Heart left ventricle (tissue), 16 donors: ENCODE data around the gene SAMD5. TPM values are rescaled to one million over a fixed set of nuclear protein-coding genes. Genes with fewer than 3 reads are reported as not detected.

Experiments
- ATAC-seq, 4 donors: fragments of 200-7000 bp; cut with Tn5 transposase; one replicate each; pipeline ENCODE4 v1.9.1; 2020 to 2022; ENCODE audit warnings: moderate library complexity in 4 of 4, mild to moderate bottlenecking in 3 of 4, moderate number of reproducible peaks in 1 of 4
- DNase-seq, 5 donors: peaks; one replicate each; pipeline ENCODE4 v3.0.0-alpha.2; 2020
- H3K27ac ChIP-seq, 12 donors: fragments of 200-600 bp; sonication (generic) in 4 of 12; one replicate each; pipeline versions ENCODE4 v1.5.0 to v1.8.0; 2016 to 2022; ENCODE audit warnings: mild to moderate bottlenecking in 2 of 12
- H3K27me3 ChIP-seq, 9 donors: fragments of 200-600 bp; sonication (generic) in 2 of 9; one replicate each; pipeline versions ENCODE4 v1.5.1 to v1.8.0; 2016 to 2022; ENCODE audit warnings: mild to moderate bottlenecking in 3 of 9
- H3K36me3 ChIP-seq, 9 donors: fragments of 200-600 bp; sonication (generic) in 2 of 9; one replicate each; pipeline versions ENCODE4 v1.5.0 to v1.8.0; 2018 to 2022; ENCODE audit warnings: mild to moderate bottlenecking in 2 of 9
- H3K4me1 ChIP-seq, 12 donors: fragments of 200-600 bp; sonication (generic) in 4 of 12; one replicate each; pipeline versions ENCODE4 v1.5.0 to v1.8.0; 2016 to 2022; ENCODE audit warnings: mild to moderate bottlenecking in 3 of 12
- H3K4me3 ChIP-seq, 12 donors: fragments of 200-600 bp; sonication (generic) in 4 of 12; one replicate each; pipeline versions ENCODE4 v1.5.0 to v1.8.0; 2017 to 2022; ENCODE audit warnings: mild to moderate bottlenecking in 9 of 12, moderate library complexity in 4 of 12
- H3K9me3 ChIP-seq, 12 donors: fragments of 200-600 bp; sonication (generic) in 4 of 12; one replicate each; pipeline versions ENCODE4 v1.5.0 to v1.8.0; 2016 to 2022; ENCODE audit warnings: mild to moderate bottlenecking in 1 of 12
- POLR2A ChIP-seq, 2 donors: fragments of 450-650 bp; IDR thresholded peaks; one replicate each; pipeline ENCODE4 v1.6.1; 2017; ENCODE audit warnings: antibody characterized with exemption in 2 of 2, mild to moderate bottlenecking in 2 of 2, moderate library complexity in 2 of 2
- whole genome bisulfite sequencing, 4 donors: extraction: QIAGEN DNeasy Blood & Tissue Kit in 2 of 4; methylation state at CpG; one replicate each; pipeline versions ENCODE4 v1.1.5 to v1.1.7; 2013 to 2018; 5-methylcytosine and 5-hydroxymethylcytosine counted together
- intact Hi-C, 10 donors: fragments of 100-400 bp; cut with DNase I; formaldehyde crosslinking; loops; one replicate each; pipeline versions ENCODE4 v1.11.1 to v1.14.2; 2022
- polyA plus RNA-seq, 2 donors: library from polyadenylated mRNA; stranded (reverse); fragments of 200-250 nt; gene quantifications; one replicate each; pipeline ENCODE4 v1.2.3, GENCODE V29; 2013
- total RNA-seq, 9 donors: library from RNA; depleted of rRNA in 2 of 9; stranded (reverse); fragments of >200 nt in 2 of 9; fragmentation: NEBNext Ultra II Directional in 3 of 9; extraction: Animal tissue kit (Norgen Biotek cat#: 25700) in 3 of 9; gene quantifications; one replicate each; pipeline versions ENCODE4 v1.1.0 to v1.2.4, GENCODE V29; 2016 to 2023
- TF ChIP-seq, protein P1 (sequence below), 12 donors: fragments of 200-600 bp; sonication (generic) in 4 of 12; IDR thresholded peaks; one replicate each; pipeline versions ENCODE4 v1.5.0 to v1.8.0; 2018 to 2022; ENCODE audit warnings: antibody characterized with exemption in 12 of 12, mild to moderate bottlenecking in 5 of 12
- donor health status: ischemic (EF 13 %, LVEDD 7.1; RV severe dilation, severe dysfunction).
- donor health status: healthy with polysubstance abuse.
- donor health status: DM: no; HTN: yes; CAD: no.
- donor health status: DM: no; HTN: no; CAD: no.
- donor health status: ischemic (EF 25% LVEDD 6.9; RV normal size, moderate dysfunction).
- donor health status: ischemic (EF 25% LVEDD 5.7; RV mildly dilated, moderate dysfunction).
- donor health status: healthy.
- donor health status: DM: yes; HTN: yes; CAD: no.
- donor health status: ischemic (EF 35%, LVEDD 5.7; RV mildly dilated, moderate dysfunction).
- donor health status: nonischemic (EF 11% LVEDD 7.7; RV severe dilation, severe dysfunction).
- donor health status: DM: yes; HTN: yes; CAD: no.
- donor health status: PGD.
- donor health status: ischemic (EF 29% LVEDD 5.4; RV normal size, mild dysfunction).
- donor health status: nonischemic (EF 23%, LVEDD 6.1; RV moderate dilation, normal function).

SAMD5 gene
- total and polyA plus RNA-seq, 11 donors, result 0.15 to 1.5 (median 0.64) TPM

DNA sequence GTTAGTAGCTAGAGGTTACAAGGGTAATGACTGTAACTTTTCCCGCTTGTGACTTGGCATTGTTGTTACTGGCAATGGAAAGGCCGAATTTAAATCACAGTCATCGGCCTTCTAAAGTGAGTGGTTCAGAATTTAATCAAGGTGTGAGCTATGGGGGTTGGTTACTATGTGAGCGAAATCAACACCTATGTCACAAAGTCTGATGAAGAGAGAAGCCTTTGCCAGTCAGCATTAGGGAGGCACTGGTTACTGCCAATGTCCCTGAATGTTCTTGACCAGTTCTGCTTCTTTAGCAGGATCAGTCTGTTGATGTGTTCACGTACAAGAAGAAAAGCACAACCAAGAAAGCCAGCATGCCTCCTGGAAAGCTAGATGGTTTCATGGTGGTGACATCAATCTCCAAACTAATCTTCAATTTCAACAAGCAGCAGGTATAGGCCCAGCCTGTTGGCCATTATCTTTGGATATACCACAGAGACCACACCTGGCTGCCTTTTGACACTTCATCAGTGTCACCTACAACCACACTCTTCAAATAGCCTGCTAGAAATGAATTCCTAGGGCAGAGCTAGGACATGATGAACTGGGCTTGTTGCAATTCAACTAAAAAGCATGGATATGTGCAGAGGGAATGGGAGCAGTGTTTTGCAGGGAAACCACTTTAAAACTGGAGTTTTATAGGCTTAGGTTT is 17.2 kb downstream of the SAMD5 start:
- ATAC-seq (no peak), DNase-seq (no peak)
- Histone ChIP-seq H3K9me3 (no peaks in the 10 kb centered on the region), H3K4me3 (no peak overlapping the region), H3K27me3 (no peaks in the 10 kb centered on the region), H3K27ac (no peak overlapping the region), H3K4me1 (peaks cover 0 to 4% (median 0%) of the 10 kb centered on the region in 12 donors), H3K36me3 (no peaks in the 10 kb centered on the region)
- TF ChIP-seq POLR2A (IDR thresholded peaks at IDR 0.05), result no peak
- intact Hi-C loops, result no loop called here
- WGBS, 4 donors, result 77 to 82% (median 78%) methylated on average over 5 of the region's 5 CpGs

DNA sequence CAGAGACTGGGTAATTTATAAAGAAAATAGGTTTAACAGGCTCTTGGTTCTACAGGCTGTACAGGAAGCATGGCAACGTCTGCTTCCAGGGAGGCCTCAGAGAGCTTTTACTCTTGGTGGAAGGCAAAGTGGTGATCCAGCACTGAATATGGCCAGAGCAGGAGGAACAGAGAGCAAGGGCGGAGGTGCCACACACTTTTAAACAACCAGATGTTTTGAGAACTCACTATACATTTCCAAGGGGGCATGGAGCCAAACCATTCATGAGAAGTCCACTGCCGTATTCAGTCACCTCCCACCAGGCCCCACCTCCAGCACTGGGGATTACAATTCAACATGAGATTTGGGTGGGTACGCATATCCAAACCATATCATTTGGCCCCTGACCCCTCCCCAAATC is 18.7 kb downstream of the SAMD5 start:
- Histone ChIP-seq H3K27me3 (no peaks in the 10 kb centered on the region), H3K9me3 (no peaks in the 10 kb centered on the region), H3K4me3 (no peak overlapping the region), H3K27ac (no peak overlapping the region), H3K4me1 (peaks cover 0 to 4% (median 0%) of the 10 kb centered on the region in 12 donors), H3K36me3 (no peaks in the 10 kb centered on the region)
- TF ChIP-seq POLR2A (IDR thresholded peaks at IDR 0.05), result no peak
- intact Hi-C loops, result no loop called here
- ATAC-seq (no peak), DNase-seq (no peak)
- WGBS, 4 donors, result 88 to 97% (median 92%) methylated on average over 4 of the region's 4 CpGs

DNA sequence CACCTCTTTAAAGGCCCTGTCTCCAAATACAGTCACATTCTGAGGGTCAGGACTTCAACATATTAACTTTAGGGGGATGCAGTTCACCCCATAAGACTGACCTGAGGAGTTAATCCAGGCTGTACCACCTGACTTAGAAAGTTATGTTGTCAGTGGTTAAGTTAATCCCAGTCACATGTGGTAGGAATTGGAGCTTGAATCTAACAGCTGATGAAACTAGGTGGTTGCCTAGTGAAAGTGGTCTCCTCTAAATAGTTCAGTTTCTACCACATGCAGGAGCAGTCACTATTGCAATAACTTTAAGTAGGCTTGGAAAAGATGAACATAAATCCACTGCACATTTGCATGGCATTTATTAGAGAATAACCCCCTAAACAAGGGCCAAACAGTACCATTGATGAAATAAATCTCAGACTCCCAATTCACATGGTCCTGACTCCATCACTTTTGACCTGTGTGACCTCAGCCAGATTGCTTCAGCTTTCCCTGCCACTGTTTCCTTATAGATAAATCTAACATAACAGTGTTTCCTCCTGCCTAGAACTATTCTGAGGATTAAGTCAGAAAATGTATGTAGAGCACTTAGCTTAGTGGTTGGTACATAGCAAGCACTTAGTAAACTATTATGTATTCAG is 20.1 kb downstream of the SAMD5 start:
- intact Hi-C loops, result no loop called here
- TF ChIP-seq, protein P1, sequence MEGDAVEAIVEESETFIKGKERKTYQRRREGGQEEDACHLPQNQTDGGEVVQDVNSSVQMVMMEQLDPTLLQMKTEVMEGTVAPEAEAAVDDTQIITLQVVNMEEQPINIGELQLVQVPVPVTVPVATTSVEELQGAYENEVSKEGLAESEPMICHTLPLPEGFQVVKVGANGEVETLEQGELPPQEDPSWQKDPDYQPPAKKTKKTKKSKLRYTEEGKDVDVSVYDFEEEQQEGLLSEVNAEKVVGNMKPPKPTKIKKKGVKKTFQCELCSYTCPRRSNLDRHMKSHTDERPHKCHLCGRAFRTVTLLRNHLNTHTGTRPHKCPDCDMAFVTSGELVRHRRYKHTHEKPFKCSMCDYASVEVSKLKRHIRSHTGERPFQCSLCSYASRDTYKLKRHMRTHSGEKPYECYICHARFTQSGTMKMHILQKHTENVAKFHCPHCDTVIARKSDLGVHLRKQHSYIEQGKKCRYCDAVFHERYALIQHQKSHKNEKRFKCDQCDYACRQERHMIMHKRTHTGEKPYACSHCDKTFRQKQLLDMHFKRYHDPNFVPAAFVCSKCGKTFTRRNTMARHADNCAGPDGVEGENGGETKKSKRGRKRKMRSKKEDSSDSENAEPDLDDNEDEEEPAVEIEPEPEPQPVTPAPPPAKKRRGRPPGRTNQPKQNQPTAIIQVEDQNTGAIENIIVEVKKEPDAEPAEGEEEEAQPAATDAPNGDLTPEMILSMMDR (IDR thresholded peaks at IDR 0.05), result no peak
- Histone ChIP-seq H3K4me3 (no peak overlapping the region), H3K36me3 (no peaks in the 10 kb centered on the region), H3K4me1 (peaks cover 0 to 2% (median 0%) of the 10 kb centered on the region in 12 donors), H3K27ac (no peak overlapping the region), H3K27me3 (no peaks in the 10 kb centered on the region), H3K9me3 (no peaks in the 10 kb centered on the region)
- DNase-seq (no peak), ATAC-seq (no peak)

DNA sequence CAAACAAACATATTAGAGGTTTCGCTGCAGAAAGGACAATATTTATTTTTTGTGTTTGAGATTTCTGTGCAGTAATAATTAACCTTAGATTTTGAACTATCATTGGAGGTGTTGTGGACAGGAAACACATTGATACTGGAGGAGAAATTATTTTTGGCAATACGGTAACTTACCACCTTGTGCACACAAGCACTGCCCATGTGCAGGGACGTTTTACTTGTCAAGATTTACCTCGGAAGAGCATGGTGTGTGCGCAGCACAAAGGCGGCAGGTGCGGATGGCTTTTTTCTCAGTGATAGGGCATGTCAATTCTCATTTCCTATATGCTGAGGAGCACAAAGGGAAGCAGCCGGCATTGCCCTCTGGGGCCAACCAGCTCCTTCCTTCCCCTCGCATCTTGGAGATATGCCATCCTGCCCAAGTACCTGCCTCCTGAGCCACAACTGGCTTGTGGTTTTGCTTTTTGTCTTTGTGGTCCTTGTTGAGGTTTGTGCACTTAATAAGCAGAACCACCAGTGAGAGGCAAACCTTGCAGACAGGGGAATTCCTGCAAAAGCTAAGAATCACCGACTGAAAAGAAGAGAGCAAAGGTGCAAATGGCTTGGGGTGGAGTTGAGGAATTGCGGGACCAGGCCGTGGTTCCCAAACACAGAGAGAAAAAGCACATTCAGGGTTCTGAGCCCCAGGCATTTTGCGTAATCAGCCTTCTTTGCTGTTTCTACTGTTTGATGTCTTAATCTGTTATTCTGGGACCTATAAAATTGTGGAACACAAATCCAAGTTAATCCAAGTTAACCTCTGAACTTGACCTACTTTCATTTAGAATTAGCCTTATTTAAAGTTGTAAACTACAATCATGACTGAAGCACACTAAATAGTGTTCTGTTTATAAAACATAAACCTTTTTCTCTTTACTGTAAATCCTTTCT is 21.9 kb downstream of the SAMD5 start:
- no peak overlapping the region for H3K27ac ChIP-seq
- WGBS, 4 donors, result 53 to 60% (median 54%) methylated on average over 13 of the region's 13 CpGs
- H3K9me3 ChIP-seq, result no peaks in the 10 kb centered on the region
- TF ChIP-seq, protein P1 (IDR thresholded peaks at IDR 0.05), result no peak
- TF ChIP-seq POLR2A (IDR thresholded peaks at IDR 0.05), result no peak
- H3K27me3 ChIP-seq, result no peaks in the 10 kb centered on the region
- no peaks in the 10 kb centered on the region for H3K36me3 ChIP-seq
- H3K4me1 ChIP-seq, result no peaks in the 10 kb centered on the region
- ATAC-seq (no peak), DNase-seq (no peak)
- intact Hi-C loops, result no loop called here
- H3K4me3 ChIP-seq, result no peak overlapping the region

DNA sequence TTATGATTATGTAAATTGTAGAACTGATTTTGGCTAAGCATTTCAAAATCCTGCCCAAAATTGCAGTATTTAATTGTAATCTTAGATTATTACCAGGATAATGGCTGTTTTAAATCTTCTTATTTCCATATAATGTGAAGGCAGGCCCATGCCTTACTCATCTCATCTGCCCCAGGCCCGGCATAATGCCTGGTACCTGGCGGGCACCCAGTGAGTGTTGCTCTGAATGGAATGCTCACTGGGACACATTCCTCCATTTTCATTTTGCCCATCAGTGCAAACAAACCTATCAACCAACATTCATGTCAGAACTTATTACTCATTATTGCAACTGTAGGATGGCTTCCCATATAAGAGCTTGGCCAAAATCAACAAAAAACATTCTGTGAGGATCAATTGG is 22.8 kb downstream of the SAMD5 start:
- no peaks in the 10 kb centered on the region for H3K27me3 ChIP-seq
- TF ChIP-seq, protein P1 (IDR thresholded peaks at IDR 0.05), result no peak
- TF ChIP-seq POLR2A (IDR thresholded peaks at IDR 0.05), result no peak
- no peaks in the 10 kb centered on the region for H3K4me1 ChIP-seq
- no peak for ATAC-seq
- DNase-seq, result no peak
- 93 to 98% (median 97%) methylated on average over 2 of the region's 2 CpGs for WGBS, 4 donors
- intact Hi-C loops, result no loop called here
- H3K36me3 ChIP-seq, result no peaks in the 10 kb centered on the region
- no peaks in the 10 kb centered on the region for H3K9me3 ChIP-seq
- H3K27ac ChIP-seq, result no peak overlapping the region
- no peak overlapping the region for H3K4me3 ChIP-seq
